HEK293 (cell line): ENCODE data around the gene PTPRN.

ENCODE experiments used
- CTCF ChIA-PET: fragments of 350-600 bp; formaldehyde crosslinking; extraction: SDS; loops from one replicate; lab custom pipeline; 2021; ENCODE audit warnings: antibody characterized with exemption; lab: Yijun Ruan, JAX
- POLR2A ChIA-PET: fragments of 300-600 bp; formaldehyde crosslinking; extraction: SDS; loops from one replicate; lab custom pipeline; 2020; ENCODE audit warnings: antibody characterized with exemption, inconsistent platforms; lab: Yijun Ruan, JAX
- H3K27ac ChIP-seq: fragments of 200-500 bp; sonication (Bioruptor generic); 2 replicates; pipeline ENCODE4 v1.5.1; 2014; ENCODE audit warnings: low read depth, low read length, control low read depth, inconsistent platforms; ENCODE audit errors: extremely low read depth
- H3K36me3 ChIP-seq, 2 experiments: fragments of 200-500 bp in 1 of 2; sonication (Bioruptor generic) in 1 of 2; 1 replicate in 1 of 2; 2 replicates in 1 of 2; pipeline ENCODE4 v1.5.1; 2014 to 2017; ENCODE audit warnings: inconsistent platforms in 2 of 2, low read length in 2 of 2; ENCODE audit not compliant: control insufficient read depth in 2 of 2, insufficient read depth in 1 of 2
- H3K4me1 ChIP-seq: fragments of 200-500 bp; sonication (Bioruptor generic); 2 replicates; pipeline ENCODE4 v1.5.1; 2014; ENCODE audit warnings: mild to moderate bottlenecking, low read length, inconsistent platforms; ENCODE audit not compliant: control insufficient read depth, insufficient read depth
- H3K4me3 ChIP-seq: 2 replicates; pipeline ENCODE4 v1.5.1; 2011; ENCODE audit warnings: low read depth, mild to moderate bottlenecking, control low read depth, low read length, moderate library complexity
- H3K9me3 ChIP-seq: fragments of 200-500 bp; sonication (Bioruptor generic); 2 replicates; pipeline ENCODE4 v1.5.1; 2014; ENCODE audit warnings: low read depth, low read length, inconsistent platforms; ENCODE audit not compliant: control insufficient read depth, insufficient read depth
- BCL11B ChIP-seq: fragments of 450-650 bp; formaldehyde crosslinking; IDR thresholded peaks from 2 replicates; pipeline ENCODE4 v1.5.1; 2016; ENCODE audit warnings: low read depth, missing biosample characterization, missing genetic modification characterization
- EGR2 ChIP-seq: fragments of 450-650 bp; formaldehyde crosslinking; IDR thresholded peaks from 2 replicates; pipeline ENCODE4 v1.5.1; 2016; ENCODE audit warnings: low read depth, missing biosample characterization, missing genetic modification characterization
- KLF16 ChIP-seq: fragments of 450-650 bp; formaldehyde crosslinking; IDR thresholded peaks from 2 replicates; pipeline ENCODE4 v1.5.1; 2017; ENCODE audit warnings: missing biosample characterization, missing genetic modification characterization
- PBX3 ChIP-seq: sonication (generic); formaldehyde crosslinking; IDR thresholded peaks from 2 replicates; pipeline ENCODE4 v1.8.1; 2022; ENCODE audit warnings: mild to moderate bottlenecking, moderate library complexity, missing genetic modification reagents
- YY2 ChIP-seq: fragments of 450-650 bp; formaldehyde crosslinking; IDR thresholded peaks from 2 replicates; pipeline ENCODE4 v1.5.1; 2016; ENCODE audit warnings: missing biosample characterization, missing genetic modification characterization
- ZBTB7A ChIP-seq: fragments of 450-650 bp; formaldehyde crosslinking; IDR thresholded peaks from 2 replicates; pipeline ENCODE4 v1.5.1; 2016; ENCODE audit warnings: low read depth, missing biosample characterization, missing genetic modification characterization
- ZFP3 ChIP-seq: fragments of 450-650 bp; formaldehyde crosslinking; IDR thresholded peaks from 2 replicates; pipeline ENCODE4 v1.5.1; 2016; ENCODE audit warnings: low read depth, missing biosample characterization, missing genetic modification characterization
- ZNF140 ChIP-seq: fragments of 450-650 bp; formaldehyde crosslinking; IDR thresholded peaks from 2 replicates; pipeline ENCODE4 v1.5.1; 2016; ENCODE audit warnings: missing biosample characterization, missing genetic modification characterization
- ZNF157 ChIP-seq: fragments of 450-650 bp; formaldehyde crosslinking; IDR thresholded peaks from 2 replicates; pipeline ENCODE4 v1.5.1; 2016; ENCODE audit warnings: missing biosample characterization, missing genetic modification characterization
- ZNF184 ChIP-seq: fragments of 450-650 bp; IDR thresholded peaks from 2 replicates; pipeline ENCODE4 v1.5.1; 2018; ENCODE audit warnings: missing biosample characterization, mild to moderate bottlenecking, missing genetic modification characterization
- ZNF2 ChIP-seq: fragments of 450-650 bp; formaldehyde crosslinking; IDR thresholded peaks from 2 replicates; pipeline ENCODE4 v1.5.1; 2016; ENCODE audit warnings: missing biosample characterization, missing genetic modification characterization
- ZNF223 ChIP-seq: fragments of 450-650 bp; formaldehyde crosslinking; IDR thresholded peaks from 2 replicates; pipeline ENCODE4 v1.5.1; 2016; ENCODE audit warnings: missing biosample characterization, missing genetic modification characterization
- ZNF302 ChIP-seq: fragments of 450-650 bp; formaldehyde crosslinking; IDR thresholded peaks from 2 replicates; pipeline ENCODE4 v1.5.1; 2016; ENCODE audit warnings: missing biosample characterization, missing genetic modification characterization, low read depth
- ZNF335 ChIP-seq: fragments of 450-650 bp; formaldehyde crosslinking; conservative IDR thresholded peaks from 2 replicates; pipeline ENCODE4 v1.5.1; 2016; ENCODE audit warnings: missing biosample characterization, missing genetic modification characterization
- ZNF341 ChIP-seq: fragments of 450-650 bp; formaldehyde crosslinking; IDR thresholded peaks from 2 replicates; pipeline ENCODE4; 2016; ENCODE audit warnings: low read depth, missing biosample characterization, missing genetic modification characterization
- ZNF354C ChIP-seq: fragments of 450-650 bp; formaldehyde crosslinking; IDR thresholded peaks from 2 replicates; pipeline ENCODE4 v1.5.1; 2016; ENCODE audit warnings: missing biosample characterization, missing genetic modification characterization, low read depth, borderline replicate concordance
- ZNF398 ChIP-seq: fragments of 450-650 bp; formaldehyde crosslinking; IDR thresholded peaks from 2 replicates; pipeline ENCODE4 v1.5.1; 2017; ENCODE audit warnings: missing biosample characterization, missing genetic modification characterization
- ZNF426 ChIP-seq: fragments of 450-650 bp; formaldehyde crosslinking; IDR thresholded peaks from 2 replicates; pipeline ENCODE4 v1.5.1; 2017; ENCODE audit warnings: missing biosample characterization, missing genetic modification characterization, mild to moderate bottlenecking, inconsistent platforms, moderate library complexity
- ZNF433 ChIP-seq: fragments of 450-650 bp; formaldehyde crosslinking; IDR thresholded peaks from 2 replicates; pipeline ENCODE4 v1.5.1; 2016; ENCODE audit warnings: missing biosample characterization, missing genetic modification characterization, low read depth
- ZNF501 ChIP-seq: fragments of 450-650 bp; formaldehyde crosslinking; IDR thresholded peaks from 2 replicates; pipeline ENCODE4 v1.5.1; 2016; ENCODE audit warnings: missing biosample characterization, missing genetic modification characterization
- ZNF549 ChIP-seq: fragments of 450-650 bp; IDR thresholded peaks from 2 replicates; pipeline ENCODE4 v1.5.1; 2018; ENCODE audit warnings: missing biosample characterization, missing genetic modification characterization, mild to moderate bottlenecking, inconsistent platforms, moderate library complexity
- ZNF600 ChIP-seq: fragments of 450-650 bp; formaldehyde crosslinking; IDR thresholded peaks from 2 replicates; pipeline ENCODE4 v1.5.1; 2016; ENCODE audit warnings: missing biosample characterization, missing genetic modification characterization
- ZNF629 ChIP-seq: fragments of 450-650 bp; formaldehyde crosslinking; IDR thresholded peaks from 2 replicates; pipeline ENCODE4 v1.5.1; 2017; ENCODE audit warnings: missing biosample characterization, missing genetic modification characterization
- ZNF677 ChIP-seq: fragments of 450-650 bp; IDR thresholded peaks from 2 replicates; pipeline ENCODE4 v1.5.0; 2018; ENCODE audit warnings: missing biosample characterization, mild to moderate bottlenecking, missing genetic modification characterization, moderate library complexity
- TF ChIP-seq, protein P1 (sequence below): fragments of 450-650 bp; formaldehyde crosslinking; IDR thresholded peaks from 2 replicates; pipeline ENCODE4 v1.5.1; 2017; ENCODE audit warnings: missing biosample characterization, missing genetic modification characterization
- TF ChIP-seq, protein P2 (sequence below): fragments of 450-650 bp; formaldehyde crosslinking; IDR thresholded peaks from 2 replicates; pipeline ENCODE4 v1.5.1; 2016; ENCODE audit warnings: missing biosample characterization, missing genetic modification characterization
- TF ChIP-seq, protein P3 (sequence below): fragments of 450-650 bp; formaldehyde crosslinking; IDR thresholded peaks from 2 replicates; pipeline ENCODE4 v1.5.1; 2016; ENCODE audit warnings: missing biosample characterization, missing genetic modification characterization

The PTPRN gene

DNA sequence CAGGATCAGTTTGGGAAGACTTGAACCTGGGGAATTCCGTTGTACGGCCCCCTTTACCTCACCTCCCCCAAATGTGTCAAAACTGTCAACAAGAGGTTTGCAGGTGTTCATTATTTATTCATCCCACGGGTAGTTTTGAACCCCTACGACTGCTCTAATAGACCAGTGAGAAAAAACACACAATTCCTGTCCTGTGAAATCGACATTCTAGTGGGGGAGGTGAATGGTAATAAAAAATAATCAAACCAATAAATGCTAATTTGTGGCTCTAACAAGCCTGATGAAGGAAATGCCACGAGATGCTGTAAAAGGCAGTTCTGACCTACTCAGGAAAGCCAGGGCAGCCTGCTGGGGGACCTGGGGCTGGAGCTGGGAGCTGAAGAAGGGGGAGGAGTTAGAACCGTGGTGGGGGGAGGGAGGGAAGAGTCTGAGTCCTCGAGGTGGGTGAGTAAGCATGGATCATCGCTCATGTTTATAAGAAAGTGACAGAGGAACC is 30.5 kb downstream of the PTPRN start (continued):
- TF ChIP-seq ZNF398 (peak; percentile 95), ZNF157 (tag by site-specific recombination) (no peak), KLF16 (tag by site-specific recombination) (no peak), BCL11B (tag by site-specific recombination) (no peak), ZNF677 (no peak), ZNF600 (peak; percentile 30; the same call in 1 of the 2 replicates), EGR2 (tag by site-specific recombination) (no peak; the same call in 1 of the 2 replicates), PBX3 (CRISPR knock-in tag) (no peak), ZNF629 (tag by site-specific recombination) (no peak)
- TF ChIP-seq, all 188 proteins: peak for 7

DNA sequence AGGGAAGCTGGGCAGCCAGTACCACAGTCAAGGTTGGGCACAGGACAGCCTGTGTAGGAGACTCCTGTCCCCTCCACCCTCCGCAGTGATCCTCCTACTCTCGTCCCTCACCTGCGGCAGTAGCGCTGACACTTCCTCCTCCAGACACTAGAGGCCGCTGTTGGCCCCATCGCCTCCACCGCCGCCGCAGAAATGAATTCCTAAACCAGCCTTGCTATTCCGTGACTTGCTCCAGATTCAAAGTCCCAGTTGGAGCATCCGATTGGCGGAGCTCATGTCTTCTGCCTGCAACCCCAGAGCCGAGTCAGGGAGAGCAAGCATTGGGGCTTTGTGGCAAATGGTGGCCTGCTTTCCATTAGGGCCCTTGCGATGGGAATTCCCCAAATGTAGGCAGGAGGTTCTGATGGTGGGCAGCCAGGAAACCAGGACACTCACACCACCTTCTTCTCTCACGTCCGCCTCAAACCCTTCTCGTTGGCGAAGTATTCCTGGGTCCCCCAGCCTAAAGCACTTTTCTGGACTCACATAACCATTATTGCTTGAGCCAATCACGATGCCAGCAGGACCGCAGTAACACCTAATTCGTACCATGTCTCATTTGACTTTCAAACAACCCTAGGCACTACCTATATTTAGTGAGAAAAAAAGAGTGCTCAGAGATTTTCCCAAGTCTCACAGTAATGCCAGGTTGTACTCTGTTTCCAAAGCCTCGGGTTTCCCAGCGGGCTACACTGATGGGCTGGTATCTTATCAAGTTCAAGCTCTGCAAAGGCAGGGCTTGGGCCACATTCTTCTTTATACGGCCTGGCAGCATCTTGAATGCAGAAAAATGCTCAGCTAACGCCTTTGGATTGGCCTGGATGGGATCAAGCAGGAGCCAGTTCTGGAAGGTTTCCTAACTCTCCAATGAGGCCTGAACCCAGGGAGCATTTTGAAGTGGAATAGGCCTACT is 31.2 kb downstream of the PTPRN start:
- Histone ChIP-seq H3K4me3 (no peak overlapping the region), H3K9me3 (no peaks in the 10 kb centered on the region), H3K36me3 (peaks cover 0 to 28% of the 10 kb centered on the region in 2 experiments; a peak in 1 of 3 replicates), H3K4me1 (peaks cover 6% of the 10 kb centered on the region), H3K27ac (peak overlapping the region; percentile 45; the same call in 1 of the 2 replicates)
- POLR2A ChIA-PET, result interaction anchor here (0.6 to 1.8 kb wide), 16 partner anchors 14 to 102 kb away, joined by 3 to 18 read pairs (median 6); partner anchors contain the start of genes ANKZF1, ATG9A, CNPPD1 and GLB1L
- CTCF ChIA-PET, result interaction anchor here (0.6 to 15.0 kb wide), 42 partner anchors 9 to 1007 kb away, joined by 3 to 297 read pairs (median 4); partner anchors contain the start of genes ANKZF1, ATG9A, DNPEP and GLB1L
- TF ChIP-seq ZNF302 (tag by site-specific recombination), result no peak
- no peak for TF ChIP-seq ZNF184 (tag by site-specific recombination)
- TF ChIP-seq ZNF549 (tag by site-specific recombination), result no peak
- TF ChIP-seq ZNF223 (tag by site-specific recombination), result no peak
- no peak for TF ChIP-seq ZFP3 (tag by site-specific recombination)
- no peak for TF ChIP-seq YY2 (tag by site-specific recombination)
- TF ChIP-seq, protein P1, sequence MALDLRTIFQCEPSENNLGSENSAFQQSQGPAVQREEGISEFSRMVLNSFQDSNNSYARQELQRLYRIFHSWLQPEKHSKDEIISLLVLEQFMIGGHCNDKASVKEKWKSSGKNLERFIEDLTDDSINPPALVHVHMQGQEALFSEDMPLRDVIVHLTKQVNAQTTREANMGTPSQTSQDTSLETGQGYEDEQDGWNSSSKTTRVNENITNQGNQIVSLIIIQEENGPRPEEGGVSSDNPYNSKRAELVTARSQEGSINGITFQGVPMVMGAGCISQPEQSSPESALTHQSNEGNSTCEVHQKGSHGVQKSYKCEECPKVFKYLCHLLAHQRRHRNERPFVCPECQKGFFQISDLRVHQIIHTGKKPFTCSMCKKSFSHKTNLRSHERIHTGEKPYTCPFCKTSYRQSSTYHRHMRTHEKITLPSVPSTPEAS (tag by site-specific recombination), result no peak
- TF ChIP-seq ZNF341 (tag by site-specific recombination), result peak; percentile 60
- TF ChIP-seq, protein P2, sequence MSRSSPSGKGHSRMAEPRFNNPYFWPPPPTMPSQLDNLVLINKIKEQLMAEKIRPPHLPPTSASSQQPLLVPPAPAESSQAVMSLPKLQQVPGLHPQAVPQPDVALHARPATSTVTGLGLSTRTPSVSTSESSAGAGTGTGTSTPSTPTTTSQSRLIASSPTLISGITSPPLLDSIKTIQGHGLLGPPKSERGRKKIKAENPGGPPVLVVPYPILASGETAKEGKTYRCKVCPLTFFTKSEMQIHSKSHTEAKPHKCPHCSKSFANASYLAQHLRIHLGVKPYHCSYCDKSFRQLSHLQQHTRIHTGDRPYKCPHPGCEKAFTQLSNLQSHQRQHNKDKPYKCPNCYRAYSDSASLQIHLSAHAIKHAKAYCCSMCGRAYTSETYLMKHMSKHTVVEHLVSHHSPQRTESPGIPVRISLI (tag by site-specific recombination), result no peak
- peak; percentile 91 for TF ChIP-seq ZNF2 (tag by site-specific recombination)
- TF ChIP-seq ZNF354C (tag by site-specific recombination), result no peak
- TF ChIP-seq ZNF501 (tag by site-specific recombination), result 0 out of 2 replicates have a peak, but pooled peaks have one; percentile 19
- no peak for TF ChIP-seq ZNF433 (tag by site-specific recombination)
- TF ChIP-seq ZNF426, result no peak
- no peak for TF ChIP-seq ZBTB7A (tag by site-specific recombination)
- TF ChIP-seq ZNF335 (tag by site-specific recombination), result peak; percentile 49
- no peak for TF ChIP-seq ZNF140 (tag by site-specific recombination)
- TF ChIP-seq, protein P3, sequence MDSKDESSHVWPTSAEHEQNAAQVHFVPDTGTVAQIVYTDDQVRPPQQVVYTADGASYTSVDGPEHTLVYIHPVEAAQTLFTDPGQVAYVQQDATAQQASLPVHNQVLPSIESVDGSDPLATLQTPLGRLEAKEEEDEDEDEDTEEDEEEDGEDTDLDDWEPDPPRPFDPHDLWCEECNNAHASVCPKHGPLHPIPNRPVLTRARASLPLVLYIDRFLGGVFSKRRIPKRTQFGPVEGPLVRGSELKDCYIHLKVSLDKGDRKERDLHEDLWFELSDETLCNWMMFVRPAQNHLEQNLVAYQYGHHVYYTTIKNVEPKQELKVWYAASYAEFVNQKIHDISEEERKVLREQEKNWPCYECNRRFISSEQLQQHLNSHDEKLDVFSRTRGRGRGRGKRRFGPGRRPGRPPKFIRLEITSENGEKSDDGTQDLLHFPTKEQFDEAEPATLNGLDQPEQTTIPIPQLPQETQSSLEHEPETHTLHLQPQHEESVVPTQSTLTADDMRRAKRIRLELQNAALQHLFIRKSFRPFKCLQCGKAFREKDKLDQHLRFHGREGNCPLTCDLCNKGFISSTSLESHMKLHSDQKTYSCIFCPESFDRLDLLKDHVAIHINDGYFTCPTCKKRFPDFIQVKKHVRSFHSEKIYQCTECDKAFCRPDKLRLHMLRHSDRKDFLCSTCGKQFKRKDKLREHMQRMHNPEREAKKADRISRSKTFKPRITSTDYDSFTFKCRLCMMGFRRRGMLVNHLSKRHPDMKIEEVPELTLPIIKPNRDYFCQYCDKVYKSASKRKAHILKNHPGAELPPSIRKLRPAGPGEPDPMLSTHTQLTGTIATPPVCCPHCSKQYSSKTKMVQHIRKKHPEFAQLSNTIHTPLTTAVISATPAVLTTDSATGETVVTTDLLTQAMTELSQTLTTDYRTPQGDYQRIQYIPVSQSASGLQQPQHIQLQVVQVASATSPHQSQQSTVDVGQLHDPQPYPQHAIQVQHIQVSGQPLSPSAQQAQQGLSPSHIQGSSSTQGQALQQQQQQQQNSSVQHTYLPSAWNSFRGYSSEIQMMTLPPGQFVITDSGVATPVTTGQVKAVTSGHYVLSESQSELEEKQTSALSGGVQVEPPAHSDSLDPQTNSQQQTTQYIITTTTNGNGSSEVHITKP (tag by site-specific recombination), result peak; percentile 40
